Testis (tissue), 2 donors: ENCODE measurements around the gene CAVIN1.

Experiments used
- POLR2A ChIP-seq: fragments of 450-650 bp; IDR thresholded peaks from one replicate; pipeline ENCODE4 v1.6.1; 2017; ENCODE audit warnings: antibody characterized with exemption, mild to moderate bottlenecking, moderate library complexity
- TF ChIP-seq, protein P1 (sequence below), 3 experiments: fragments of 450-650 bp in 2 of 3; fragments of 200-600 bp in 1 of 3; sonication (generic) in 1 of 3; IDR thresholded peaks; one replicate each; pipeline ENCODE4 v1.5.1; 2016 to 2019; ENCODE audit warnings: antibody characterized with exemption in 3 of 3, mild to moderate bottlenecking in 2 of 3, moderate library complexity in 1 of 3

DNA sequence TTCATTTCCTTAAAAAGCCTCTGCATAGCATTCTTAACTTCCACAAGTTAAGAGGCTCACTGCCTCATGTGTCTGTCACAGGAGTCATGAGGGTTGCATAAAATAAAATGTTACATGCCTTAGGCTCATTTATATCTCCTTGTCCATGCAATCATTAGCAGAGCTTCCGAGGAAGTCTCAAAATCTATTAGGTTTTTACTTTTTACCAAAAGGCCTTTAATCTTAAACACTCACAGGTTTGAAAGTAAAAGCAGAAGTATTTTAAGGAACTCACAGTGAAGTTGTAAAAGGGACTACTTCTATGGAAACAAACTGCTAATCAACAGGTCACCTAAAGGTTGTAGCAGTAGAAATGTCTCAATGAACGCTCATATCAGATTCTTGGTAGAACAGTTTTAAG lies 30.4 kb upstream of the CAVIN1 start:
- TF ChIP-seq, protein P1, sequence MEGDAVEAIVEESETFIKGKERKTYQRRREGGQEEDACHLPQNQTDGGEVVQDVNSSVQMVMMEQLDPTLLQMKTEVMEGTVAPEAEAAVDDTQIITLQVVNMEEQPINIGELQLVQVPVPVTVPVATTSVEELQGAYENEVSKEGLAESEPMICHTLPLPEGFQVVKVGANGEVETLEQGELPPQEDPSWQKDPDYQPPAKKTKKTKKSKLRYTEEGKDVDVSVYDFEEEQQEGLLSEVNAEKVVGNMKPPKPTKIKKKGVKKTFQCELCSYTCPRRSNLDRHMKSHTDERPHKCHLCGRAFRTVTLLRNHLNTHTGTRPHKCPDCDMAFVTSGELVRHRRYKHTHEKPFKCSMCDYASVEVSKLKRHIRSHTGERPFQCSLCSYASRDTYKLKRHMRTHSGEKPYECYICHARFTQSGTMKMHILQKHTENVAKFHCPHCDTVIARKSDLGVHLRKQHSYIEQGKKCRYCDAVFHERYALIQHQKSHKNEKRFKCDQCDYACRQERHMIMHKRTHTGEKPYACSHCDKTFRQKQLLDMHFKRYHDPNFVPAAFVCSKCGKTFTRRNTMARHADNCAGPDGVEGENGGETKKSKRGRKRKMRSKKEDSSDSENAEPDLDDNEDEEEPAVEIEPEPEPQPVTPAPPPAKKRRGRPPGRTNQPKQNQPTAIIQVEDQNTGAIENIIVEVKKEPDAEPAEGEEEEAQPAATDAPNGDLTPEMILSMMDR (IDR thresholded peaks at IDR 0.05), result no peak
- no peak for TF ChIP-seq POLR2A
